Stimulated activated CD4-positive, alpha-beta T cell treated with anti-CD3 and anti-CD28 coated beads, Interleukin-1b, Interleukin-23, amount 100 ng/mL, for 48 hours (primary cell): ENCODE results near the gene FAM76A.
"Not testable (repeated sequence)": the region's sequence is repeated elsewhere in the genome, so short reads cannot be mapped to it uniquely, and the experiment has no call there.

ENCODE experiments used
- DNase-seq: peaks from one replicate; pipeline ENCODE4 v3.0.0-alpha.2; 2020

Gene FAM76A

GRCh38 chr1:27725374-27726172 lies at the start of gene FAM76A:
Gene FAM76A, plus strand, starts transcription at chr1:27725961. Its CDS starts 120 bp downstream, at chr1:27726081.
- peak; percentile 99 for DNase-seq

GRCh38 chr1:27676410-27676809 lies 49.4 kb upstream of the FAM76A start:
- DNase-seq: no peak

GRCh38 chr1:27678747-27679146 lies 47.0 kb upstream of the FAM76A start:
- no peak for DNase-seq

GRCh38 chr1:27680225-27680791 lies 45.5 kb upstream of the FAM76A start:
- DNase-seq: not testable (repeated sequence)

GRCh38 chr1:27681580-27681979 lies 44.2 kb upstream of the FAM76A start:
- not testable (repeated sequence) for DNase-seq

- no peak for DNase-seq
Measured at GRCh38 chr1:27682351-27682944, 43.3 kb upstream of the FAM76A start.

GRCh38 chr1:27684176-27684575 lies 41.6 kb upstream of the FAM76A start:
- no peak for DNase-seq

- DNase-seq: no peak
Measured at GRCh38 chr1:27686223-27686990, 39.4 kb upstream of the FAM76A start.

- no peak for DNase-seq
Measured at GRCh38 chr1:27687906-27688305, 37.9 kb upstream of the FAM76A start.

- DNase-seq: no peak
Measured at GRCh38 chr1:27689423-27690173, 36.2 kb upstream of the FAM76A start.

- DNase-seq: no peak
Measured at GRCh38 chr1:27690183-27690582, 35.6 kb upstream of the FAM76A start.

GRCh38 chr1:27696835-27697234 lies 28.9 kb upstream of the FAM76A start:
- DNase-seq: not testable (repeated sequence)

- no peak for DNase-seq
Measured at GRCh38 chr1:27704958-27705357, 20.8 kb upstream of the FAM76A start.

GRCh38 chr1:27705545-27705944 lies 20.2 kb upstream of the FAM76A start:
- DNase-seq: no peak

- DNase-seq: no peak
Measured at GRCh38 chr1:27710574-27710973, 15.2 kb upstream of the FAM76A start.

- DNase-seq: no peak
Measured at GRCh38 chr1:27713139-27713725, 12.5 kb upstream of the FAM76A start.

GRCh38 chr1:27713869-27714513 lies 11.8 kb upstream of the FAM76A start:
- DNase-seq: no peak

GRCh38 chr1:27716262-27716895 lies 9.4 kb upstream of the FAM76A start:
- no peak for DNase-seq

GRCh38 chr1:27719286-27720251 lies 6.2 kb upstream of the FAM76A start:
- DNase-seq: no peak

- no peak for DNase-seq
Measured at GRCh38 chr1:27724961-27725373, 794 bp upstream of the FAM76A start.
